Cerebellar nuclear complex (tissue), 1 donor: ENCODE results near the gene RSPH9.

Experiments
- DNase-seq, 2 experiments: peaks; one replicate each; lab custom pipeline; 2025; lab: John Stamatoyannopoulos, UW

Gene RSPH9

DNA sequence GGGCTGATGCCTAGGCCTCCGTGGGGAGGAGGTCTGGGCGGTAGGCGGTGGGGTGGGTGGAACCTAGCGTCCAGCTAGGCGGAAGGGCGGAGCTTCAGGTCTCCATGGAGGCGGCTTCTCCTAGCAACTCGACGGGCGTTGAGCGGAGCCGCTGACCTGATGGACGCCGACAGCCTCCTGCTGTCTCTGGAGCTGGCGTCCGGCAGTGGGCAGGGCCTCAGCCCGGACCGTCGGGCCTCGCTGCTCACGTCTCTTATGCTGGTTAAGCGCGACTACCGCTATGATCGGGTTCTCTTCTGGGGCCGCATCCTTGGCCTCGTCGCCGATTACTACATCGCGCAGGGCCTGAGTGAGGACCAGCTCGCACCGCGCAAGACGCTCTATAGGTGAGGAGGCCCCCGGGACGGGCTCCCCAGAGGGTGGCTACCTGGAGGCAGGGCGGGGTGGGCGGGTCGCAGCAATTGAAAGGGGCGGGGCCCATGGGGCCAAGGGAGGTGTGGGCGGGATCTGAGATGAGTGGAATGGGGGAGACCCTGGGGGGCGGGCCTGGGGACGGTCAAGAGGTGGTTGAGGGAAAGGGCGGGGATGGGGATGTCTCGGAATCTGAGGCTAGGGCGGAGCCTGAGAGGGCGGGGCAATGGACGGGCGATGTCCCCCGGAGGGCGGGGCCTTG lies at the start of gene RSPH9:
Gene RSPH9, plus strand, starts transcription at position 97 of the 673 bp plus-strand sequence. Its CDS starts 63 bp downstream, at position 160.
- no peak for DNase-seq

GRCh38 chr6:43600595-43600994 lies 44.2 kb upstream of the RSPH9 start:
- DNase-seq, result no peak

DNA sequence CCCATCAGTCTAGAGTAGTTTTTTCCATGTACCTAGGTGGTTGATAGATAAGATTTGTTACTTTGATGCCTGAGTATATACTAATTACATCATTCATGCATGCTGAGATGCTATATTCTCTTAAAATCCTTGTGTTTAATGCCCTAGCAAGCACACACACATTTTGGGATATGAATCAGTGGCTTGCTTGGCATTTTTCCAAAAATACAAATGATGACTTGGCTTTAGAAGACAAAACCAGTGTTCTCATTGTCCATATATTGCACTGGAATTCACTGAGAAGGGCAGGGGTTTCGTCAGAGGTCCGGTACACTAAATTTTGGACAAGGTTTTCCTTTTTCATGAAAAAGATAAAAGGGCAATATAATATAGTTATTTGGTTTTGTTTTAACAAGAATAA lies 40.7 kb upstream of the RSPH9 start:
- no peak for DNase-seq

GRCh38 chr6:43606019-43606418 lies 38.8 kb upstream of the RSPH9 start:
- no peak for DNase-seq

- DNase-seq, result no peak
These were observed 36.5 kb upstream of the RSPH9 start for GRCh38 chr6:43608310-43608763.

DNA sequence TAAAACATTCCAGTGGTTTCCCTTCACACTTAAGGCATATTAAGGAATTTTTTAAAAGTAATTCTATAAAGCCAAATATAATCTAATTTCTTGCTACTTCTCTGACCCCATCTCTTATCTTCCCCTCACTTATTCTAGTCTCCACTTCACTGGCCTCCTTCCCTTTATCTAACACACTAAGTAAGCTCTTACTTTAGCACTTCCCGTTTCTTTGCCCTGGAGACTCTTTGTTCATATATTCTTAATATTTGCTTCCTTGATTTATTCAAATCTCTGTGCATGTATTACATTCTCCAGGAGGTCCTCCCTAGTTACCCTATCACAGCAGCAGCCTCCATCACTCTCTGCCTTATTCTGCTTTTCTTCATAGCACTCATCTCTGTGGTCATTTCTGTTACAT lies 36.0 kb upstream of the RSPH9 start:
- DNase-seq, result no peak

DNA sequence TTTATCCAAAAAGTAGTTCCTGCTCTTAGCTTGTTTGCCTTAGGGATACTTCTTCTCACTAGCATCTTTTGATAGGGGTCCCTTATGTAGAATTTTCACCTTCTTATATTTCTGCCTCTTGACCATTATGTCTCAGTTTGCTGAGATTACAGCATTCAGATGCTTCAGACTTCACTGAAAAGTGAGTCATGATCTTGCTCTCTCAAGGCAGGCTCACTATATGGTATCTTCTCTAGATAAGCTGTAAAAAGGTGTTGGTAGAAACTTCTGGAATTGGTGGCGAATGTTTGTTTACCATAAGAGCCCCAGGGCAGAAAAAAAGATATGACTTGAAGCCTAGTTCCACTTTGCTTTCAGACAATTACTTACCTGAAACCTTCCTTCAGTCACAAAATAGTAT lies 35.4 kb upstream of the RSPH9 start:
- no peak for DNase-seq

- DNase-seq, result no peak
These were observed 34.4 kb upstream of the RSPH9 start for GRCh38 chr6:43610431-43610830.

- no peak for DNase-seq
These were observed 31.0 kb upstream of the RSPH9 start for GRCh38 chr6:43613721-43614395.

- DNase-seq, result no peak
These were observed 30.5 kb upstream of the RSPH9 start for GRCh38 chr6:43614396-43614730.

DNA sequence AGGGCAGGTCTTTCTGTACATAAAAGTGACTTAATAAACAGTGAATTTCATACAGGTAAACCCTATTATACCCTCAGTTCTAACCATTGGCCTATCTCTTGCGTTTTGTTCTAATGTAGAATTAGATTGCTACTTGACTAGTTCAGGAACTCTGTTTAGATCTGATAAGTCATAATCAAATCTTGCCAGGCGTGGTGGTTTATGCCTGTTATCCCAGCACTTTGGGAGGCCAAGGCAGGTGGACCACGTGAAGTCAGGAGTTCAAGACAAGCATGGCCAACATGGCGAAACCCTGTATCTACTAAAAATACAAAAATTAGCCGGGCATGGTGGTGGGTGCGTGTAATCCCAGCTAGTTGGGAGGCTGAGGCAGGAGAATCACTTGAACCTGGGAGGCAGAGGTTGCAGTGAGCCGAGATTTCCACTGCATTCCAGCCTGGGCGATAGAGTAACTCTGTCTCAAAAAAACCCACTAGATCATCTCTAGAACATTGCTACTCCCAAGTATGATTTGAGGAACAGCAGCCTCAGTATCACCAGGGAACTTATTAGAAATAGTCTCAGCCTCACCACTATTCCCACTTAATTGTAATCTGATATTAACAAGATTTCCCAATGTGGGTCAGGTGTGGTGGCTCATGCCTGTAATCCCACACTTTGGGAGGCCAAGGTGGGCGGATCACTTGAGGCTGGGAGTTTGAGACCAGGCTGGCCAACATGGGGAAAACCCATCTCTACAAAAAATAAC lies 27.9 kb upstream of the RSPH9 start:
- DNase-seq, result no peak

DNA sequence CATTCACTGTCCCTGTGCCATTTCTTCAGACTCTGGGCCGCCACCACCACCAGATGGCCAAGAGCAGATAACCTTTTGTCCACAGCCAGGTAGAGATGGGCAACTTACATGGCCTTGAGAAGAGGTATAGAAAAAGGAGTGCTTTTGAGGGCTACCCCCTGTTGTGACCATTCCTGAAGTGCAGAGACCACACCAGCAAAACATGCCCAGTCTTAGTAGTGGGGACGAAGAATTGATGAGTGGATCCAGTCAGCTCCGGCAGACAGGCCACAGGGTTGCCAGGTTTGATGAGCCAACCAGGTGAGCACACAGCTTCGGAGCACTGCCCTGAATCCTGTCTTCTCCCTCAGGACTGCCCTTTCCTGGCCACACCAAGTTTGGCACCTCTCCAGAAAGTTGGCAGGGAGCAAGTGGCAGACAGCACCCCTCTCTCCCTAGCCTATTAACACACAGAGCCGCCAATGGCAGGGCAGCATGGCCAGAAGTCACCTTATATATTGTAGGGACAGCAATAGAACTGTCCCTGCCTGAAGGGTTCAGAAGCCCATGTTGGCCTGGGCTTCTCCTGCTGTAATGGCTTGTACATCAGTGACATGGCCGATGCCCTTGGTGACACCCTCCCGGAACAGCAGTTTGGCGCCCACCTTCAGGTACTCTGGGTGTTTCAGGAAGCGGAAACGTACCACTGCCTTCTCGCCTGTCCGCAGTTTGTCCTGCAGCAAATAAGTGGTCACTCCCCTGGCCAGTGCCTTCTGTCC lies 23.6 kb upstream of the RSPH9 start:
- DNase-seq, result no peak

GRCh38 chr6:43621836-43622180 lies 23.0 kb upstream of the RSPH9 start:
- no peak for DNase-seq

DNA sequence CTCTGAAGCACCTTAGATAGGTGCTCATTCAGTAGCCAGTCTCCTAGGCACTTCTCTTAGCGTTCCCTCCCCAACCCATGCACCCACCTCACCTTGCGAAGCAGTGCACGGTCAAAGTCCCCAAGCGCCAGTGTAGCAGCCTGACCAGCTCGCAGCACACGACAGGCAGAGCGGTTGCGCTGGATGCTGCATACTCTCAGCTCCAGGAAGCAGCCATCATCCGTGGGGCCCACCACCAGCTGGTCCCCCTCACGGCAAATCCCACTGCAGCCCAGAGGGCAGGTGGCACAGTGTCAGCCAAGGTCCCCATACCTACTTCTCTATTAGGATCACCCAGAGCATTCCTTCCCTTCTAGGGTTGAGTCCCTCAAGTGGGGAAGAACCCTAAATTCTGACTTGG lies 22.3 kb upstream of the RSPH9 start:
- no peak for DNase-seq

GRCh38 chr6:43623880-43624785 lies 20.7 kb upstream of the RSPH9 start:
- DNase-seq, result no peak

DNA sequence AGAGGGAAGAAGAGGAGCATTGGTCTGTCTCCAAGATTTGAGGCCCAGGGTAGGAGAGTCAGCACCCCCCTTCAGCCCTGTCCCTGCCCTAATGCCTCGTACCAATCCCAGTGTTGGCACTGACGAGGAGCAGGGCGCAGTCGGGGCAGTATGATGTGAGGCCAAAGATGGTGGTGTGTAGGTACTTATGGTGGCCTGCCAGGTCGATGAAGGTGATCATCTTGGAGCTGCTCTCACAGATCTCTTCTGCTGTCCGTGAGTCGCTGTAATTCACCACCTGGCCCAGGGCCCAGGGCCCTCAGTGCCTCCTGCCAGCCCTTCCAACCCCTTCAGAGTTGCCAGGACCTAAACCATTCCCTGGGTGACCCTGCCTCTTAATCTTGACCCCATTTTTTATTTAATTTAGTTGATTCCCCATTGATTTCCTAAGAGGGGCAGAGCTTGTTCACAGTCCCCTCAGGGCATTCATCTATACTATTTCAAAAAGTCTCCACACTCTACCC lies 20.0 kb upstream of the RSPH9 start:
- DNase-seq, result no peak

DNA sequence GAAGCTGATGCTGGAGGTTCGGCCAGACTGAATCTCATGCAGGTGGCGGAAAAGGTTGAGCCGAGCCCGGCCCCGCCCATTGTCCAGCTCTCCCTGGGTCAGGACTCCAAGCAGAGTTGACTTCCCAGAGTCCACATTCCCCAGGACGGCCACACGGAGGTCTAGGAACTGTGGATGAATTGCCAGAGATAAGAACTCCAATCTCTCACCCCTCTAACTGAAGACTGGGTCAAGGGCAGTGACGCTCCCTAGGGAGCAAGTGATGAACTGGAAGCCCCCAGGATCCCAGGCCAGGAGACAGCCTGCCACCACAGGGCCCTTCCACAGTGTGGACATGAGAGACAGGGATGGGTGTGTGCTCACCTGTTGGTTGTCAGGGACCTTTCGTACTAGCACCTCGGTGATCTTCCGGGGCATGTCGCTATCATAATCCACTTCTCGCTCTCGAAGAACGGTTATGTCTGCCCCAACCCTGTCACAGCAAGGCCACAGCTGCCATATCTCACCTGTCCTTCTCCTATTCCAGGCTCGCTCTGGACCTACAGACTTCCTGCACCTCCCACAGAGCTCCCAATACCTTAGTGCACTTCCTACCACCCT lies 19.3 kb upstream of the RSPH9 start:
- no peak for DNase-seq

DNA sequence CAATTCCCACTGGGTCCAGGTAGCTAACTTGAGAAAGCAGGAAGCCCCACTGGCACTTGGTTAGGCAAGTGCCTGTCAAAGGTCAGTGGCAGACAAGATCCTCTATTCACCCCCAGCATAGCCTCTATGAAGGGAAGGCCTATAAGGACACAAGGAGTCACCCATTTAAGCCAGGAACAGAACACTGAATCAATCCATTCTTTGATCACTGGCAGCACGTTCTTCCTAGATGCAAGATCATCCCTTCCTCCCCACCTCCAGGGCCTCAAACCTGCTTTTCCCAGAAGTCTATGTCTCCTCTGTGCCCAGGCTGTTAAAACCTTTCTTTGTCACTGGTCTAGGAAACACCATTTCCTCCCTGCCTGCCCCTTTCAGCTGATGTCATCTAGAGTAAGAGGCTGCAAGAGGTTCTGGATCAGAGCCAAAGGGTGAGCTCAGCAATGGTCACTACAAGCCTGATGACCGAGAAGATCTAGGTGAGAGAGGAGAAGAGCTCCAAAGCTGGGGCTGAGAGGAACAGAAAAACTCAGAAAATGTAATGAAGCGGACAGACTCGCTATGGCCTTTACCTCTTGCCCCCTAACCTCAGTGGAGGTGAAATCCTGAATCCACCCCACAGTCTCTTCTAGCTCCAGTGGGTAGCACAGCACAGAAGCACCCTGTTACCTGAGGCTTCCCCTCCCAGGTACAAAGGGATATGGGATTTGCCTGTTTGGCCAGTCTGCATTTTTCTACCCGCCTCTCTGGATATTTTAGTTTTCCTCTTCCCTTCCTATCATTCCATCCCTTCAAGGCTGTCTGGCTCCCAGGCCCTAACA lies 17.6 kb upstream of the RSPH9 start:
- DNase-seq, result peak in 1 of 2 experiments; percentile 8

DNA sequence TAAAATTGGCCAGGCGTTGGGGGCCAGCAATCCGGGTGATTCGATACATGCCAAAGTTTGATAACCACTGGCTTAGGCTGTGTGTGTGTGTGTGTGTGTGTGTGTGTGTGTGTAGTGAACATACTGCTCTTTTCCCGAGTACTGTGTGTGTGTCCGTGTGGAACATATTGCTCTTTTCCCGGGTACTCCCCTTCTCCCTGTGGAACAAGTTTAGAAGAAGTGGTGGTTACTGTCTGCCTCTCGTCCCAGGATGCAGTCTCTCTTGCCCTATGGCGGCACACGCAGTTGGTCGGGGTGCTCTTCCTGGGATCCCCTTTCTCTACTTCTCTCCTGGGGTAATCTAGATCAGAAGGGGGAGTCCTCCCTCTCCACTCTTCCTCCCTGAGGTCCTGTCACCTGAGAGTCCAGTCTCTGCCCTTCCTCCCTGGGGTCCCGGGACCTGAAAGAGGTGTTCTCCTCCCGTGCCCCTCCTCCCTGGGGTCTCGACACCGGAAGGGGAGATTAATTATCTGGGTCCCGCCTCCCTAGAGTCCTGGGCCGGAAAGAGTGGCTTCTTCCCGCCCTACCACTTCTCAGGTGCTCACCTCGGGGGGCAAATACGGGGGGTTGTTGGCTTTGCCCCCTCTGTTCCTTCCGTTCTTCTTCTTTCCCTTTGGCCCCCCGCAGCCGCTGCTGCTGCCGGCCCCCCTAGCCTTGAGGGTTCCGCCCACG lies 16.3 kb upstream of the RSPH9 start:
- no peak for DNase-seq
